A549 (cell line): ENCODE data around the gene SLC25A24. TPM values are rescaled to one million over a fixed set of nuclear protein-coding genes. Genes with fewer than 3 reads are reported as not detected.

Experiments used
- ATAC-seq, 2 experiments: fragments of 200-7000 bp in 1 of 2; fragments of >200 bp in 1 of 2; cut with Nextera tagmentation in 1 of 2; cut with Tn5 transposase in 1 of 2; 3 replicates each; pipeline versions ENCODE4 v1.8.0 to v1.9.1; 2018 to 2020; ENCODE audit warnings: mild to moderate bottlenecking in 1 of 2, moderate library complexity in 1 of 2
- CTCF ChIA-PET: fragments of 300-600 bp; sonication (Branson Sonifier 250); formaldehyde crosslinking; extraction: SDS; loops from one replicate; lab custom pipeline; 2021; ENCODE audit warnings: antibody characterized with exemption, inconsistent platforms; lab: Yijun Ruan, JAX
- POLR2A ChIA-PET: fragments of 350-600 bp; formaldehyde crosslinking; extraction: SDS; loops from one replicate; lab custom pipeline; 2021; ENCODE audit warnings: antibody characterized with exemption, inconsistent platforms; lab: Yijun Ruan, JAX
- DNase-seq, 2 experiments: peaks; one replicate each; pipeline versions ENCODE4 v3.0.0 to v3.0.0-alpha.2; 2011 to 2016; ENCODE audit warnings: low read depth in 1 of 2, low spot score in 1 of 2
- FAIRE-seq: peaks from 2 replicates; lab custom pipeline; 2011; peaks lifted over from hg19 to GRCh38; lab: Jason Lieb, UNC
- H3K27ac ChIP-seq, 2 experiments: fragments of >200 bp; sonication (Bioruptor Twin); formaldehyde crosslinking; 3 replicates each; pipeline ENCODE4 v1.5.1; 2016 to 2017
- H3K4me1 ChIP-seq: fragments of >200 bp; sonication (Bioruptor Twin); formaldehyde crosslinking; 3 replicates; pipeline ENCODE4 v1.6.1; 2016
- H3K4me2 ChIP-seq: fragments of >200 bp; sonication (Bioruptor Twin); formaldehyde crosslinking; 3 replicates; pipeline ENCODE4 v1.6.1; 2016
- H3K4me3 ChIP-seq: fragments of >200 bp; sonication (Bioruptor Twin); formaldehyde crosslinking; 3 replicates; pipeline ENCODE4 v1.5.1; 2016
- H3K9me3 ChIP-seq: fragments of >200 bp; sonication (Bioruptor Twin); formaldehyde crosslinking; 3 replicates; pipeline ENCODE4 v1.6.1; 2016
- BHLHE40 ChIP-seq: IDR thresholded peaks from 2 replicates; pipeline ENCODE4 v1.6.1; 2012; ENCODE audit warnings: low read depth, low read length, inconsistent platforms
- CBX2 ChIP-seq: fragments of 200-600 bp; sonication (generic); IDR thresholded peaks from 2 replicates; pipeline ENCODE4 v1.6.1; 2016; ENCODE audit warnings: low read depth, mild to moderate bottlenecking, borderline replicate concordance
- CBX8 ChIP-seq: fragments of 200-600 bp; sonication (generic); IDR thresholded peaks from 2 replicates; pipeline ENCODE4 v1.6.1; 2016
- CEBPB ChIP-seq, 2 experiments: fragments of >200 bp in 1 of 2; sonication (Bioruptor Twin) in 1 of 2; formaldehyde crosslinking in 1 of 2; IDR thresholded peaks; 2 replicates each; pipeline ENCODE4 v1.6.1; 2012 to 2016
- FOSL2 ChIP-seq, 2 experiments: fragments of 450-650 bp in 1 of 2; fragments of >200 bp in 1 of 2; sonication (Bioruptor Twin) in 1 of 2; formaldehyde crosslinking; IDR thresholded peaks; 2 replicates each; pipeline versions ENCODE4 v1.5.0 to v1.6.1; 2016 to 2020; ENCODE audit warnings: mild to moderate bottlenecking in 1 of 2, moderate library complexity in 1 of 2
- FOXS1 ChIP-seq: fragments of 250-450 bp; sonication (Bioruptor Pico); IDR thresholded peaks from 2 replicates; pipeline ENCODE4 v1.5.0; 2020; ENCODE audit warnings: mild to moderate bottlenecking, moderate library complexity
- HDAC2 ChIP-seq: fragments of 200-600 bp; sonication (generic); IDR thresholded peaks from 2 replicates; pipeline ENCODE4 v1.6.1; 2016
- HOXA7 ChIP-seq: fragments of 250-450 bp; sonication (Bioruptor Pico); IDR thresholded peaks from 2 replicates; pipeline ENCODE4 v1.5.0; 2020; ENCODE audit warnings: mild to moderate bottlenecking, moderate library complexity
- HOXB13 ChIP-seq: fragments of 250-450 bp; sonication (Bioruptor Pico); IDR thresholded peaks from 2 replicates; pipeline ENCODE4 v1.5.0; 2020; ENCODE audit warnings: low read depth, mild to moderate bottlenecking, moderate library complexity
- JUNB ChIP-seq: fragments of >200 bp; sonication (Bioruptor Twin); formaldehyde crosslinking; IDR thresholded peaks from 2 replicates; pipeline ENCODE4 v1.6.1; 2016
- KDM1A ChIP-seq: fragments of 200-600 bp; sonication (generic); IDR thresholded peaks from 2 replicates; pipeline ENCODE4 v1.6.1; 2016; ENCODE audit warnings: low read depth, mild to moderate bottlenecking
- MAZ ChIP-seq: fragments of 150-350 bp; IDR thresholded peaks from 2 replicates; pipeline ENCODE4 v1.6.1; 2014; ENCODE audit warnings: antibody characterized with exemption, low read depth, low read length, borderline replicate concordance
- NR3C1 ChIP-seq: fragments of >200 bp; sonication (Bioruptor Twin); formaldehyde crosslinking; IDR thresholded peaks from 3 replicates; pipeline ENCODE4 v1.6.1; 2017
- PHF8 ChIP-seq: fragments of 200-600 bp; sonication (generic); IDR thresholded peaks from 2 replicates; pipeline ENCODE4 v1.6.1; 2016; ENCODE audit warnings: low read depth, mild to moderate bottlenecking, antibody characterized with exemption, moderate library complexity, borderline replicate concordance
- POLR2A ChIP-seq: IDR thresholded peaks from 2 replicates; pipeline ENCODE4 v1.6.1; 2012; ENCODE audit warnings: mild to moderate bottlenecking, low read length
- POLR2AphosphoS2 ChIP-seq: conservative IDR thresholded peaks from 2 replicates; pipeline ENCODE4 v1.6.1; 2012; ENCODE audit warnings: low read length, improper control_type of control experiment, inconsistent platforms
- RARB ChIP-seq: fragments of 250-450 bp; sonication (Bioruptor Pico); IDR thresholded peaks from 2 replicates; pipeline ENCODE4 v1.8.0; 2021; ENCODE audit warnings: mild to moderate bottlenecking, moderate library complexity
- RCOR1 ChIP-seq: fragments of 150-350 bp; IDR thresholded peaks from 2 replicates; pipeline ENCODE4 v1.6.1; 2014; ENCODE audit warnings: antibody characterized with exemption, low read length, low read depth
- TP53 ChIP-seq: fragments of 250-450 bp; sonication (Bioruptor Pico); IDR thresholded peaks from 2 replicates; pipeline ENCODE4 v1.5.0; 2021; ENCODE audit warnings: mild to moderate bottlenecking, moderate library complexity
- ZNF302 ChIP-seq: fragments of 250-450 bp; sonication (Bioruptor Pico); IDR thresholded peaks from 2 replicates; pipeline ENCODE4 v1.9.0; 2021; ENCODE audit warnings: inconsistent platforms, mild to moderate bottlenecking, moderate library complexity
- ZSCAN20 ChIP-seq: fragments of 250-450 bp; sonication (Bioruptor Pico); IDR thresholded peaks from 2 replicates; pipeline ENCODE4 v1.8.0; 2022; ENCODE audit warnings: mild to moderate bottlenecking, moderate library complexity
- WGBS: methylation state at CpG from one replicate; pipeline ENCODE4 v1.1.6; 2017; ENCODE audit errors: missing lambda C conversion rate; 5-methylcytosine and 5-hydroxymethylcytosine counted together
- polyA plus RNA-seq, 4 experiments: library from polyadenylated mRNA; depleted of rRNA in 3 of 4; stranded (reverse); fragments of >200 nt; fragmentation: RNase III in 1 of 4; extraction: RNeasy Plus Mini Kit Qiagen cat#74134 plus additional on column Dnase treatment in 1 of 4; gene quantifications; 2 replicates in 3 of 4; 3 replicates in 1 of 4; pipeline ENCODE4 v1.2.3, GENCODE V29; 2011 to 2017
- TF ChIP-seq, protein P1 (sequence below): fragments of >200 bp; sonication (Bioruptor Twin); formaldehyde crosslinking; IDR thresholded peaks from 3 replicates; pipeline ENCODE4 v1.6.1; 2016
- TF ChIP-seq, protein P2 (sequence below): fragments of >200 bp; sonication (Bioruptor Twin); formaldehyde crosslinking; IDR thresholded peaks from 2 replicates; pipeline ENCODE4 v1.6.1; 2016
- TF ChIP-seq, protein P3 (sequence below): fragments of 450-650 bp; IDR thresholded peaks from 2 replicates; pipeline ENCODE4 v1.6.1; 2014; ENCODE audit warnings: antibody characterized with exemption

SLC25A24 gene
- polyA plus RNA-seq, 2 of the 4 experiments (the other 2 are of a cell fraction), result 25.3 to 45.6 TPM

DNA sequence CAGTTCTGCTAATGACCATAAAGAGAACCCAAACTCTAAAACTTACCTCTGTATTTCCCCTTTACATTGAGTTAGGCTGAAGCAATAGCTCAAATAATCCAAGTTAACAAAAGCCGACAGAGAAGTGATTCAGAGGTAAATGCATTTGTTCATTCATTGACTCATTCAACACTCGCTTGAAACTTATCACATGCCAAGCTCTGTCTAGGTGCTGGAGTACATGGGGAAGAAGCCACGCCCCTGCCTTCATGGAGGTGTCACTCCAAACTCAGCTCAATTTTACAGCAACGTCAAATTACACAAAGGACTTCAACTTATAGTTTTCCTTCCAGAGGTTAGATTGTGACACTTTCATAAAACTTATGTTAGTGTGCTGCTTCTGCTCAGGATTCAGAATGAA is 45.8 kb downstream of the SLC25A24 start:
- H3K4me3 ChIP-seq, result no peak overlapping the region
- H3K4me2 ChIP-seq, result no peak overlapping the region
- DNase-seq (no peak), FAIRE-seq (no peak), ATAC-seq (no peak)
- H3K4me1 ChIP-seq, result no peaks in the 10 kb centered on the region
- WGBS, result 62% methylated on average over 4 of the region's 4 CpGs
- H3K9me3 ChIP-seq, result no peaks in the 10 kb centered on the region
- H3K27ac ChIP-seq, result no peak overlapping the region
- POLR2A ChIA-PET, result no interaction called here
- CTCF ChIA-PET, result interaction anchor here (0.8 kb wide), 1 partner anchor 29 kb away, joined by 3 read pairs; no protein-coding TSS in a partner anchor
- TF ChIP-seq RARB (CRISPR knock-in tag) (no peak), CBX8 (no peak), CBX2 (no peak), HOXB13 (CRISPR knock-in tag) (no peak), ZNF302 (CRISPR knock-in tag) (no peak), RCOR1 (no peak), MAZ (no peak), BHLHE40 (no peak)
- TF ChIP-seq, protein P1, sequence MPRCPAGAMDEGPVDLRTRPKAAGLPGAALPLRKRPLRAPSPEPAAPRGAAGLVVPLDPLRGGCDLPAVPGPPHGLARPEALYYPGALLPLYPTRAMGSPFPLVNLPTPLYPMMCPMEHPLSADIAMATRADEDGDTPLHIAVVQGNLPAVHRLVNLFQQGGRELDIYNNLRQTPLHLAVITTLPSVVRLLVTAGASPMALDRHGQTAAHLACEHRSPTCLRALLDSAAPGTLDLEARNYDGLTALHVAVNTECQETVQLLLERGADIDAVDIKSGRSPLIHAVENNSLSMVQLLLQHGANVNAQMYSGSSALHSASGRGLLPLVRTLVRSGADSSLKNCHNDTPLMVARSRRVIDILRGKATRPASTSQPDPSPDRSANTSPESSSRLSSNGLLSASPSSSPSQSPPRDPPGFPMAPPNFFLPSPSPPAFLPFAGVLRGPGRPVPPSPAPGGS, result no peak
- TF ChIP-seq, all 56 proteins: peak for 0

DNA sequence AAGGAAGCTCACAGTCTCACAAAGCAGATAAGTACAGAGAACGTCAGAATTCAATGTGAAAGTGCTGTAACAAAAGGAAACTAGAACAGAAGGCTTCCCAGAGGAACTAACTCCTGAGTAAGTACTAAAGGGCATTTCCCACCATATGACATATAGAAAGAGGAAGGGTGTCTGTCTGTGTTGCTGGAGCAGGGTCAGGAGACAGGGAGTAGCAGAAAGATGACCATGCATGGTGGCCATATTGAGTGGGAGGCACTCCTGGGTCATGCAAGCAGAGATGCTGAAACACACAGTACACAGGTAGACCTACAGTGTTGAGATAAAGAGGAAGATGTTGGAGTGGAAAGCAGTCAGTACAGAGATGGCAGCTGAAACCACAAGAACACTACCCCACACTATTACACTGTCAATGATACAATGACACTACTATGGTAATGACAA is 47.3 kb downstream of the SLC25A24 start:
- FAIRE-seq, result no peak
- CTCF ChIA-PET, result no interaction called here

DNA sequence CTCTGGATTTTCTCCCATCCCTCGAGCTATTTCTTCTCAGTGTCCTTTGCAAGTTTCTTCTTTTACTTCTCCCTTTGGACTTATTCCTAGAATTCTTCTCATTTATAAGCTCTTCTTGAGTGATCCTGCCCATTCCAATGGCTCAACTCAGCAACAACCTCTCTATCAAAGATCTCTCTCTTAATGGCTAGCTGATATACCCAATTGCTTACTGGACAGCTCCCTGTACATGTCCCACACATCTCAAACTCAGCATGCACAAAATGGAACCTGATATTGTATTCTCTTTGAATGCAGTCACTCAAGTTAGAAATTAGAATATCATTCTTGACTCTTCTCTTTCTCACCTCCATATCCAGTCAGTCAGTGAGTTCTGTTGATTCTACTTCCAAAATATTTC is 48.6 kb downstream of the SLC25A24 start:
- Histone ChIP-seq H3K27ac (no peak overlapping the region), H3K4me2 (no peak overlapping the region), H3K4me3 (no peak overlapping the region), H3K9me3 (no peaks in the 10 kb centered on the region), H3K4me1 (no peaks in the 10 kb centered on the region)
- DNase-seq (no peak), FAIRE-seq (no peak), ATAC-seq (no peak)
- CTCF ChIA-PET, result no interaction called here
- POLR2A ChIA-PET, result no interaction called here
- TF ChIP-seq HOXA7 (CRISPR knock-in tag), result no peak
- no peak for TF ChIP-seq POLR2A
- no peak for TF ChIP-seq TP53 (CRISPR knock-in tag)
- TF ChIP-seq, protein P1, result no peak
- no peak for TF ChIP-seq JUNB
- no peak for TF ChIP-seq POLR2AphosphoS2
- TF ChIP-seq, protein P2, sequence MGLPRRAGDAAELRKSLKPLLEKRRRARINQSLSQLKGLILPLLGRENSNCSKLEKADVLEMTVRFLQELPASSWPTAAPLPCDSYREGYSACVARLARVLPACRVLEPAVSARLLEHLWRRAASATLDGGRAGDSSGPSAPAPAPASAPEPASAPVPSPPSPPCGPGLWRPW, result no peak
- WGBS, result 94% methylated on average over 1 of the region's 1 CpG

More for the DNA sequence above, 47.3 kb downstream of the SLC25A24 start:
- Histone ChIP-seq H3K4me2 (no peak overlapping the region), H3K4me3 (no peak overlapping the region), H3K4me1 (no peaks in the 10 kb centered on the region), H3K9me3 (no peaks in the 10 kb centered on the region), H3K27ac (no peak overlapping the region)
- TF ChIP-seq CEBPB (IDR thresholded peaks at IDR 0.05), result no peak
- TF ChIP-seq JUNB, result no peak
- TF ChIP-seq, protein P3, sequence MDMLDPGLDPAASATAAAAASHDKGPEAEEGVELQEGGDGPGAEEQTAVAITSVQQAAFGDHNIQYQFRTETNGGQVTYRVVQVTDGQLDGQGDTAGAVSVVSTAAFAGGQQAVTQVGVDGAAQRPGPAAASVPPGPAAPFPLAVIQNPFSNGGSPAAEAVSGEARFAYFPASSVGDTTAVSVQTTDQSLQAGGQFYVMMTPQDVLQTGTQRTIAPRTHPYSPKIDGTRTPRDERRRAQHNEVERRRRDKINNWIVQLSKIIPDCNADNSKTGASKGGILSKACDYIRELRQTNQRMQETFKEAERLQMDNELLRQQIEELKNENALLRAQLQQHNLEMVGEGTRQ, result no peak
- no peak for TF ChIP-seq BHLHE40
- no peak for TF ChIP-seq PHF8
- TF ChIP-seq CBX2, result no peak
- TF ChIP-seq ZNF302 (CRISPR knock-in tag), result no peak
- TF ChIP-seq FOSL2 (IDR thresholded peaks at IDR 0.05), result no peak
- no peak for TF ChIP-seq FOSL2 (CRISPR knock-in tag; IDR thresholded peaks at IDR 0.05)
- TF ChIP-seq CBX8, result no peak
- TF ChIP-seq HDAC2, result no peak
- no peak for TF ChIP-seq FOXS1 (CRISPR knock-in tag)
- no peak for TF ChIP-seq HOXB13 (CRISPR knock-in tag)
- no peak for TF ChIP-seq NR3C1
- no peak for TF ChIP-seq POLR2AphosphoS2
- no peak for TF ChIP-seq KDM1A
- TF ChIP-seq ZSCAN20 (CRISPR knock-in tag), result no peak
- no peak for DNase-seq
- no peak for ATAC-seq
- WGBS, result 100% methylated on average over 1 of the region's 1 CpG
- POLR2A ChIA-PET, result no interaction called here
